HG03558 (cell line): ENCODE data around the gene JUNB.
"Not testable (repeated sequence)": the region's sequence is repeated elsewhere in the genome, so short reads cannot be mapped to it uniquely, and the experiment has no call there.

Experiments used
- ATAC-seq: cut with Tn5 transposase; IDR thresholded peaks from one replicate; pipeline ENCODE4 v1.9.1; 2021; ENCODE audit warnings: moderate number of reproducible peaks; ENCODE audit not compliant: unreplicated experiment; ENCODE audit errors: extremely low read depth

The JUNB gene

DNA sequence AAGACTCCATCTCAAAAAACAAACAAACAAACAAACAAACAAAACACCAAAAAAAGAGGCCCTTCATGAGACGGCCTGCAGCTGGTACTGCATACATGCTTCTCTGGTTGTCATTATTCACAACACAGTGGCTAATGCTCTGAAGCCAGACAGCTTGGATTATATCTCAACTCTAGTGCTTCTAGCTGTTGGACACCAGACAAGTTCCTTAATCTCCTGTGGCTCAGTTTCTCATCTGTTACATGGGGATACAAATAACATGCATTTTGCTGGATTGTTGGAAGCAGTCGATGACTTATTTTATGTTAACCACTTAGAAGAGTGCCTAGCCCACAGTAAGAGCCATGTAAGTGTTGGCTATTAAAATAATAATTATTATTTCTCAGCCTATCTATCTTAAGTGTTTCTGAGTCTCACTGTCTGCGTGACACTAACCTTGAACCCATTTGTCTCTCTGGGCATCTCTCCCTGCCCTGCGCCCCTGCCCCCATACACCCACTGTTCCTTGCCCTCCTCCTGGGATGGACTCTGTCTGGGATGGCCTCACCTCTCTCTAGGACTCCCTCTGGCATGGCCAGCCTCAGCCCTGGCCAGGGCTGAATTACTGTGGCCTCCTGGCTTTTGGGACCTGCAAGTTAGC is 3.1 kb upstream of the JUNB start:
- ATAC-seq: no peak

DNA sequence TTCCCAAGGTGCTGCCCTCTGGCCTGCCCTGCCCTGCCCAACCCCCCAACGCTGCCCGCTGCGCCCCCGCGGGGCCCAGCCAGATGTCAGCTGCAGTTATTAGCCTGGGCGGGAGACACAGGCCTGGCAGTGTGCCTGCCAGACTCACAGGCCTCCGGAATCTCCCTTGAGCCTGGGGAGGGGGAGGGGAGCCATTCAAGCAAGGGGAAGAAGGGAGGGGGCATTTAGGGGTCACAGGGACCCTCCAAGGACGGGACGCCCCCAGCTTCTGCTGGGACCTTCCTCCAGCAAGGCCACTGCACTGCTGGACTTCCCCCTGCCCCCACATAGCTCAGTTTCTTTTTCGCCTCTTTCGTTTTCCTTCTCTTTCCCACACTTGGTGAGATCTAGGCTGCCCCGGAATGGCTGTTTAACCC is 2.6 kb upstream of the JUNB start:
- ATAC-seq: no peak

DNA sequence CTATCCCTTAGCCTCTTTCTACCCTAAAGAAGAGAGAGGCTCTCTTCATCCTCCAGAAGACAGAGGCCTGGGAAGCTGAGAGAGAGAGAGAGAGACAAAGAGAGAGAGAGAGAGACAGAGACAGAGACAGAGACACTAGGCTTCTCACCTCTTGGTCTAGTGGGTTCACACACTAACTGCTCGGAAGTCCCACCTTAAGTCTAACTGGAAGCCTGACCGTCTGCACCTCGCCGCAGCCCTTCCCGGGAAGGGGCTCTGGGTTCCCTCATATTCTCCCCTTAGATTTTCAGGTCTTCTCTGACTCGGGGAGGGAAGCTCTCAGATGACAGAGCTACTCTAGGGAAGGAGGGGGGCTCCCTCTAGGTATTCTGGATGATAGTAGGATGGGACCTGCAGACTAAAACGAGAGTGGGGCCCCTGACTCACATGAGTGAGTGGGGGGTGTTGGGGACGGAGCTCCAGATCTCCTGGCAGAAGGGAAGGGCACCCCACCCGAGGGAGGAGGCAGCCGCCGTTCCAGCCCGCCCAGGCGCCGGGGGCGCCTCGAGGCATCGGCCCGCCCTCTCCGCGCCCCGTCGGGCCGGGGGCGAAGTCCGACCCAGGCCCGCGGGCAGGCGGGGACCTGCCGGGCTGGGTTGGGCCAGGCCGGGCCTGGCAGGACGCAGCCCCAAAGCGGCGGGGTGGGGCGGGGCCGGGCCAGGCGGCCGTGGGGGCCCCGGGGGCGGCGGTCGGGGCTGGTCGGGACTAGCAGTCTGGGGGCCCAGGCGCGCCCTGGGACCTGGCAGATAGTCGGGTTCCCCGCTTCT is 2.0 kb upstream of the JUNB start:
- no peak for ATAC-seq

DNA sequence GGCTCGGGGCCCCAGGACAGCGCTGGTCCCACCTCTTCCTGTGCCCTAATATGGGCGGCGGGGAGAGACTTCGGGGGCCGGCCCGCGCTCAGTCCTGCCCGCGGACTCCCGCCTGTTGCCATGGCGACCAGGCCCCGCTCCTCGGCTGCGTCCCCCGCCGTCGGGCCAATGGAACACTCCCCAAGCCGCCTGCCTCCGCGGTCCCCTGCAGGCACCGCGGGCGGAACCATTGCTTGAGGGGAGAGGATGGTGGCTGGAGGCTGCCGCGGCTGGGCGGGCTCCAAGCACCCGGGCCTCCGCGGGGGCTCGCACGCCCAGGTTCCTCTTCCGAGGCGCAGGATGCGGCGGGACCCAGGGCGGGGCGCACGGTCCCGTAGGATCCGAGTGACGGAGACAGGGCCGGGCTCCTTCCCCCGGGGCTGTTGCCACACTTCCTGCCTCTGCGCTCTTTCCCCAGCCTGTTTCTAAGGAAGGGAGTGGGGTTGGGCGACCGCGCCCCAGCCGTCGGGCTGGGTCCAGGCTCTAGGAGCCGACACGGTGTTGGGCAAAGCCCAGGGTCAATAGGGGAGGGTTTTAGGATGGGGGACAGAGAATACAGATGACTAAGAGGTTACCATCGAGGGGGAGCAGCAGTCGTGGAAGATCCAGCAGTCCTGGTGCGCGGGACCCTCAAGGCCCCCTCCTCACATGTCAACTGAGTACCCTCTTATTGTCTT is 1.2 kb upstream of the JUNB start:
- ATAC-seq: peak; percentile 23

- no peak for ATAC-seq
These were observed 500 bp upstream of the JUNB start for GRCh38 chr19:12790628-12791344.

DNA sequence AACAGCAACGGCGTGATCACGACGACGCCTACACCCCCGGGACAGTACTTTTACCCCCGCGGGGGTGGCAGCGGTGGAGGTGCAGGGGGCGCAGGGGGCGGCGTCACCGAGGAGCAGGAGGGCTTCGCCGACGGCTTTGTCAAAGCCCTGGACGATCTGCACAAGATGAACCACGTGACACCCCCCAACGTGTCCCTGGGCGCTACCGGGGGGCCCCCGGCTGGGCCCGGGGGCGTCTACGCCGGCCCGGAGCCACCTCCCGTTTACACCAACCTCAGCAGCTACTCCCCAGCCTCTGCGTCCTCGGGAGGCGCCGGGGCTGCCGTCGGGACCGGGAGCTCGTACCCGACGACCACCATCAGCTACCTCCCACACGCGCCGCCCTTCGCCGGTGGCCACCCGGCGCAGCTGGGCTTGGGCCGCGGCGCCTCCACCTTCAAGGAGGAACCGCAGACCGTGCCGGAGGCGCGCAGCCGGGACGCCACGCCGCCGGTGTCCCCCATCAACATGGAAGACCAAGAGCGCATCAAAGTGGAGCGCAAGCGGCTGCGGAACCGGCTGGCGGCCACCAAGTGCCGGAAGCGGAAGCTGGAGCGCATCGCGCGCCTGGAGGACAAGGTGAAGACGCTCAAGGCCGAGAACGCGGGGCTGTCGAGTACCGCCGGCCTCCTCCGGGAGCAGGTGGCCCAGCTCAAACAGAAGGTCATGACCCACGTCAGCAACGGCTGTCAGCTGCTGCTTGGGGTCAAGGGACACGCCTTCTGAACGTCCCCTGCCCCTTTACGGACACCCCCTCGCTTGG is 966 bp downstream of the JUNB start:
- no peak for ATAC-seq

DNA sequence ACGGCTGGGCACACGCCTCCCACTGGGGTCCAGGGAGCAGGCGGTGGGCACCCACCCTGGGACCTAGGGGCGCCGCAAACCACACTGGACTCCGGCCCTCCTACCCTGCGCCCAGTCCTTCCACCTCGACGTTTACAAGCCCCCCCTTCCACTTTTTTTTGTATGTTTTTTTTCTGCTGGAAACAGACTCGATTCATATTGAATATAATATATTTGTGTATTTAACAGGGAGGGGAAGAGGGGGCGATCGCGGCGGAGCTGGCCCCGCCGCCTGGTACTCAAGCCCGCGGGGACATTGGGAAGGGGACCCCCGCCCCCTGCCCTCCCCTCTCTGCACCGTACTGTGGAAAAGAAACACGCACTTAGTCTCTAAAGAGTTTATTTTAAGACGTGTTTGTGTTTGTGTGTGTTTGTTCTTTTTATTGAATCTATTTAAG is 1.6 kb downstream of the JUNB start:
- no peak for ATAC-seq

DNA sequence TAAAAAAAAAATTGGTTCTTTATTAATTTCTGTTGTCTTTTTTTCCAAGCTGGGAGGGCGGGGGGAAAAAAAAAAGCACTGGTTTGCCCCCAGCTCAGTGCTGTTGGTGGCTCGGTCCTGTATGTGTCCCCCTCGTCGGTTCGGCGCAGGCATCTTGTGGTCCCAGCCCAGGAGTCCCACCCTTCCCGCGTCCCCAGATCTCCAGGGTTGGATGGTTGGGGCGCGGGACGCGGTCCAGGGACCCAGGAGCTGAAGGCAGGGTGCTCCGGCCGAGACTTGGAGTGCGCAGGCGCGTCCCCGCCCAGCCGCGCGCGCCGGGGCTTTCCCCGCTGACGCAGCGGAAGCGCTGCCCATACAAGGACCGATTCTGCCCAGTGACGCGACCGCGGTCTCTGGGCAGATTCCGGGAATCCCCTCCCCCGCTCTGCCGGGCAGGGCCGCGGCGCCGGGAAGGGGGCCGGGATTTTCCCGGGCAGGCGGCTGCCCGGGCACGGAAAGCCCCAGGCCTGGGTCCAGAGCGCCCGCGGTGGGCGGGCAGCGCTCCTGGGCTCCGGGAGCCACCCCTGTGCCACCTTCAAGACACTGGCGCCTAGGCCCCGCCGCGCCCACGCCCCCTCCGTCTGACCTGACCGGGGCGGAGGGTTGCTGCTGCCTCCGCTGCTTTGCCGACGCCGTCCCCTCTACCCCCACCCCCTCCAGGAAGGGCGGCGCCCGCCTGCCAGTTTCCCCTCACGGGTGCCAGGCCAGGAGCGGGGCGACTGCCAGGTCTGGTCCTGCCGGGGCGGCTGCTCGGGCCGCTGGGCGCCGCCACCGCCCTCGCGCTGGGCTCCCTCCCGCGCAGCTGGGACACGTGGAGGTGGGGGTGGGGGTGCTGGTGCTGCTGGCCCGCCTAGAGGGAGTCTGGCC is 2.3 kb downstream of the JUNB start:
- ATAC-seq: peak; percentile 23

DNA sequence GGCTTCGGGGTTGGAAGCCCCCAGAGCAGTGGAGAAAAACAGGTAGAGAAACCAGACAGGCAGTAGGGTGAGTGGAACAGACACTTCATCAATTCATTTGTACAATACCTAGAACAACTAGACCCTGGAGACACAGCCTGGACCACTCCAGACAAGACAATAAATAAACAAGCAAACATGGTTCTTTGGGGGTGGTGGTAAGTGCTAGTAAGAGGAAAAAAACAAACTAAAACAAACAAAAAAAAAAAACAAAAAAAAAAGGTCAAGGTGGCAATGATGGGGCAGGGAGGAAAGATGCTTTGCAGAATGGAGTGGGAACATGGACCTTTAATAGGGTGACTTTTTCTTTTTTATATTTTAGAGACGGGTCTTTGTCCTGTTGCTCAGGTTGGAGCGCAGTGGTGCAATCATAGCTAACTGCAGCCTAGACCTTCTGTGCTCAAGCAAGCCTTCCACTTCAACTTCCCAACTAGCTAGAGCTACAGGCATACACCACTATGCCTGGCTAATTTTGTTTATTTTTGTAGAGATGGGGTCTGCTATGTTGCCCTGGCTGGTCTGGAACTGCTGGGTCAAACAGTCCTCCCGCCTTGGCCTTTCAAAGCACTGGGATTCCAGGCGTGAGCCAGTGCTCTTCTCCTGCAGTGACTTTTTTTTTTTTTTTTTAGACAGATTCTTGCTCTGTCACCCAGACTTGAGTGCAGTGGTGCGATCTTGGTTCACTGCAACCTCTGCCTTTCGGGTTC is 3.1 kb downstream of the JUNB start:
- ATAC-seq: no peak

- ATAC-seq: no peak
These were observed 3.7 kb downstream of the JUNB start for GRCh38 chr19:12794971-12795381.

GRCh38 chr19:12796146-12797071 is 5.1 kb downstream of the JUNB start:
- ATAC-seq: no peak

DNA sequence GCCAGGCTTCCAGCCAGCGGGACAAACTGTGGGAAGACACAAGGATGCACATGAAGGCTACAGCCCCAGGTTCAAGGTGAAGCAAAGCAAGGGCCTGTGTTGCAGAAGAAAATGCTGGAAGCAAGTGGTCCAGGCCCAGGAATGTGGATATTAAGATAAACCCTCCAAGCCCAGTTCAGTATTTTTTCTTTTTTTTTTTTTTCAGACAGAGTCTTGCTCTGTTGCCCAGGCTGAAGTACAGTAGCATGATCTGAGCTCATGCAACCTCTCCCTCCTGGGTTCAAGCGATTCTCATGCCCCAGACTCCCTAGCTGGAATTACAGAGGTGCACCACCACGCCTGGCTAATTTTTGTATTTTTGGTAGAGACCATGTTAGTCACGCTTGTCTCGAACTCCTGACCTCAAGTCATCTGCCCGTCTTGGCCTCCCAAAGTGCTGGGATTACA is 5.9 kb downstream of the JUNB start:
- ATAC-seq: no peak

DNA sequence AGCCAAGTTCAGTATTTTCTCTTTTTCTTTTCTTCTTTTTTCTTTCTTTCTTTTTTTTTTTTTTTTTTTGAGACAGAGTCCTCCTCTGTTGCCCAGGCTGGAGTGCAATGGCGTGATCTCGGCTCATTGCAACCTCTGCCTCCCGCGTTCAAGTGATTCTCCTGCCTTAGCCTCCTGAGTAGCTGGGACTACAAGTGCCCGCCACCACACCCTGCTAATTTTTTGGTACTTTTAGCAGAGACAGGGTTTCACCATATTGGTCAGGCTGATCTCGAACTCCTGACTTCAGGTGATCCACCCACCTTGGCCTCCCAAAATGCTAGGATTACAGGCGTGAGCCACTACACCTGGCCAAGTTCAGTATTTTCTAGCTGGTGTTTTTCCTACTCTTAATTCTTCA is 6.3 kb downstream of the JUNB start:
- ATAC-seq: not testable (repeated sequence)

DNA sequence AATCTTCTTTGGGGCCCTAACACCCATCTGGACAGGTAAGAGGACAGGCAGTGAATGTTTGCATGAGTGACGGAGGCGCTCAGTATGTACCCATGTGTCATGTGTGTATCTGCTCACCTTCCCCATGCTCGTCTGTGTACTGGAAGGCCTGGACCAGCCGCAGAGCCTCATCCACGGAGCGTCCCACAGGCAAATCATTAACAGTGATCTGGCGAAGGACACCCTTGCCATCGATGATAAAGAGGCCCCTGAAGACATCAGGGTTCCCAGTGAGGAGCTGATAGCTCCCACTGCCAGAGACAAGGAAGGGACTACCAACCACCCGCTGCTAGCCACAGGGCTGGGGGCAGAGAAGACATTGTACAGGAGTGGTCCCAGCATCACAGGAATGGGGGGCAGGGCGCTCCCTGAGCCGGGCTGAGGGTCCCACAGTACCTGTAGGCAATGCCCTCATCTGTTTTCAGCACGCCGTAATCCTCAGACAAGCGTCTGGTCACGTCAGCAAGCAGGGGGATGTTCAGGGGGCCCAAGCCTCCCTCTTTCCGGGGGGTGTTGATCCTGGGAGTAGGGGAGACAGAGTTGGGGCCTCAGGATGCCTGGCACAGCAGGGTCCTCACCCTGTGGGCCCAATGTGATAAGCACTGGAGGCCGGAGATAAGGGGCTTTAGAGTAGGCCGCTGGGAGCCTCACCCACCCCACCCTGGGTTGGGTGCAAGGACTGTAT is 8.6 kb downstream of the JUNB start:
- no peak for ATAC-seq

DNA sequence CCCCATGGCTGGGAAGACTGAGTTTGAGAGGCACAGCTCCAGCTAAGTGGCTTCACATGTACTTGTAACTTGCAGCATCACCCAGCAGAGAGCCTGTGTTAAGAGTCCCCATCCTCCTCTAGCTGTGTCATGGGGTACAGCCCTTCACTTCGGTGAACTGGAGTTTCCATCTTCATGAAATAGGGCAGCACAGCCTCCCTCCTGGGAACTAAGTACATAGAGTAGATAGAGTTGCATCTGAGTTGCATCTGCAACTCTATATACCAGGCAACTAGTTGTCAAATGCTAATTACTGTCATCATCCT is 9.1 kb downstream of the JUNB start:
- no peak for ATAC-seq

DNA sequence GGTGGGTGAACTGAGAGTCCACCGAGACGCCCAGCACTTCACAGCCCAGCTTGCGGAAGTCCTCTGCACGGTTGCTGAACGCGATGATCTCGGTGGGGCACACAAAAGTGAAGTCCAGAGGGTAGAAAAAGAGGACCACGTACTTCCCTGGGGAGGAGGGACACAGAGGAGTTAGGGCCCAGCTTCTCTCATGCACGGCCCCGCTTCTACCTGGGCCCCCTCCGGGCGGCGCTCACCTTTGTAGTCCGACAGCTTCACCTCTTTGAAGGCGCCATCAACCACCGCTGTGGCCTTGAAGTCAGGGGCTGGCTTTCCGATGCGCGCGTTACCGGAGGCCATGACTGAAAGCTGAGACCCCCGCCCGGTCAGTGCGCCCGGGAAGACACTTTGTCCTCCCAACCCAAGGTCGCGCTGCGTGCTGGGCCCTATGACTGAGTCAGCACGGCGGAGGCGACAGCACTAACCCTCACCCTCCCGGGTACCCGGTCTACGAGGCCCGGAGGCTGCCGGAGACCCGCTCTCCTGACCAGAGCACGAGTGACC is 9.7 kb downstream of the JUNB start:
- no peak for ATAC-seq
